A204.1 (cell line): ENCODE measurements around the gene USP7.
"Not testable (repeated sequence)": the region's sequence is repeated elsewhere in the genome, so short reads cannot be mapped to it uniquely, and the experiment has no call there.

ENCODE experiments used
- FAIRE-seq: peaks from 2 replicates; lab custom pipeline; 2012; peaks lifted over from hg19 to GRCh38; lab: Jason Lieb, UNC

USP7 gene

DNA sequence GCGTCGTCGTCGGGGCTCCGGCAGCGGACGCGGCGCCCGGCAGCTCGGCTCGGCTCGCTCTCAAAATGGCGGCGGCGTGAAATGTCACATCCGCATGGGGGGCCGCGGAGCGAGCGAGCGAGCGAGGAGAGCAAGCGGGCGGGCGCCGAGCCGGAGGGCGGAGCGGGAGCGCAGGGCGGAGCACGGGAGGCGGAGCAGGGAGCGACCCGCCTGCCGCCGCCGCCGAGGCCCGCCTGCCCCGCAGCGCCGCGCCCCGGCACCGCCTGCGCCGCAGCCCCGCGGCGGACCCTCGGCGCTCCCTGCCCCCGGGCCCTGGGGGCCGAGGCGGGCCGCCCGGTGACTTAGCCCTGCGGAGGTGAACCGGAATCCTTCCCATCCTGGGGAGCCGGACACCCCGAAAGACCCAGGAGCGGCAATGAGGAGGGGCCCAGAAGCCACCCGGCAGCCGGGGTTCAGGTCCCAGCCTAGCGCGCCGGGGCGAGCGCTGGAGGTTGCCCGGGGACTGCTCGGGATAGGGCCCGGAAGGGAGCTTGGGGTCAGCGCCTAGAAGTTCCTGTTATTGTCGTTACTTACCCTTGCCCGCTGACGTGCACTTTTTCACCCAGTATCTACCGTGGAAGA, at the start of gene USP7:
TSS of gene USP7 (minus strand) at position 86 of the 621 bp plus-strand sequence. CDS start 621 bp downstream, outside the sequence.
- no peak for FAIRE-seq

DNA sequence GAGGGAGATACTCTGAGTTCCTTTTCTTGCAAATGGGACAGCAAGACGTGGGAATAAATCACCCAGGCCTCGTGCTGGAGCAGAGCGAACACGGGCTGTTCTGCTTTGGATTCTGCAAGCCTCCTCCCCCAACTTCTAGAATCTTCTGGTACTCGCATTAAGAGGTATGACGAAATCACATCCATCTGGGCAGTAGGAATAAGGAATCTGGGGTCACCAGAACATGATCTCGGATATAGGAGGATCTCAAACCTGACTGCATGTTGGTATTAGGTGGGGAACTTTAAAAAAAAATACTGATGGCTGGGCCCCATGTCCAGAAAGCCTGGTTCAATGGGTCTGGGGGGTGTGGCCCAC, 49.8 kb upstream of the USP7 start:
- no peak for FAIRE-seq

DNA sequence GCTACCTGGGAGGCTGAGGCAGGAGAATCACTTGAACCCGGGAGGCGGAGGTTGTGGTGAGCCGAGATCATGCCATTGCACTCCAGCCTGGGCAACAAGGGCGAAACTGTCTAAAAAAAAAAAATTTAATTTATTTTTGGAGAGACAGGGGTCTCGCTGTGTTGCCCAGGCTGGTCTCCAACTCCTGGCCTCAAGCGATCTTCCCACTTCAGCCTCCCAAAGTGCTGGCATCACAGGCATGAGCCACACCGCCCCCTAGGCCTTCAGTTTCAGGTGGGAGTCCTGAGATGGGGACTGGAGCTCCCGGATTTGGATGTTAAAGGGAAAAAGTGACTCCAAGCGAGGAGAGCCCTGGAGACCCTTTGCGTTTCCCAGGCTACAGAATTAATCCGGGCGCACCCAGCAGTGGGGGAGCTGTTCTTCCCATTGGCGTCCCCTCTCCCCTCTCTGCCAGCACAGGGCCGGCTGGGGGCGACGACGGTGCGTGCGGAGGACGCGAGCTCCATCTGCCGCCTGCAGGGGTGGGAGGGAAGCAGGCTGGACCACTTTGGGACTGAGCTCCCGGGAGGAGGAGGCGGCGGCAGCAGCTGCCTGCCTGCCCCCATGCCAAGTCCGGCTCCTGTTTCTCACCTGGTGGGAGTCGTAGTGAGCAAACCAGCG, 49.3 kb upstream of the USP7 start:
- FAIRE-seq = no peak

DNA sequence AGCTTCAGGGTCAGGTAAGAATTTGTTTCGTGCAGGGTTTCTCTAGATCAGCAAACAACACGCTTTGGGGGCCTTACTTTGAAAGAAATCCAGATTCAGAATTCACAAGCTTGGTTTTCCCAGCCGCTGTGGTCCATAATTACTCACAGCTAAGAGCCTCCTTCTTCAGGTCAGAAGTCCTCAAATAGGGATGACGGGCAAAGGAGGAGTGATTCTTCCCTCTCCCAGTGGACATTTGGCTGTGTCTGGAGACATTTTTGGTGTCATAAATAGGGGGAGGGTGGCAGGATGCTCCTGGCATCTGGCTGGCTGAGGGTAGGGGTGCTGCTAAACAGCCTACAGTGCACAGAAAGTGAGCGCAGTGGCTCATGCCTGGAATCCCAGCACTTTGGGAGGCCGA, 48.6 kb upstream of the USP7 start:
- no peak for FAIRE-seq

DNA sequence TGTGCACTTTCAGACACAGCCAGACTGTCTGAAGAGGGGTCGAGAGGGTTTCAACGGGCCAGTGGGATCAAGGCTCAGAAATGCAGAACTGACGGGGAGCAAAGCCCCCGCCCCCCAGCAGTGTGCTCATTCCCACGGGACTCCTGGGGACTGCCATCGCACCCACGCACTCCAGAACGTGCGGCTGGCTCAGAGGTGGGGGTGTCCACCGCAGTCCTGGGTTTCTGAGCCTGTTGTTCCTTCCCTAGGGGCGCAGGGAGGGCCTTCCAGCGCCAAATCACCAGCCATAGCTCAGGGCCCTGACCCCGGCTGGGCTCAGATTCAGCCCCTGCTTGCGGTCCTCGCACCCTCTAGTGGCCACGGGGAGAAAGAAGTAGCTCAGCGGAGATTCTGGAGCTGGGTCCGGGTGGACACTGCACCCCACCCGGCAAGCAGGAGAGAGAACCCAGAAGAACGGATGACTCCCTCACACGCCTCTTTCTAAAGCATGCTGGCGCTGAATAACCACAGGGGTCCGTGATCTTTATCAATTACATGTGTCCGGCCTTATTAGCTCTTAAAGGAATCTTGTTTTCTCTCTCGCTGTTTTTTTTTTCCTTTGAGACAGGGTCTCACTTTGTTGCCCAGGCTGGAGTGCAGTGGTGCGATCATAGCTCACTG, 45.0 kb upstream of the USP7 start:
- no peak for FAIRE-seq

DNA sequence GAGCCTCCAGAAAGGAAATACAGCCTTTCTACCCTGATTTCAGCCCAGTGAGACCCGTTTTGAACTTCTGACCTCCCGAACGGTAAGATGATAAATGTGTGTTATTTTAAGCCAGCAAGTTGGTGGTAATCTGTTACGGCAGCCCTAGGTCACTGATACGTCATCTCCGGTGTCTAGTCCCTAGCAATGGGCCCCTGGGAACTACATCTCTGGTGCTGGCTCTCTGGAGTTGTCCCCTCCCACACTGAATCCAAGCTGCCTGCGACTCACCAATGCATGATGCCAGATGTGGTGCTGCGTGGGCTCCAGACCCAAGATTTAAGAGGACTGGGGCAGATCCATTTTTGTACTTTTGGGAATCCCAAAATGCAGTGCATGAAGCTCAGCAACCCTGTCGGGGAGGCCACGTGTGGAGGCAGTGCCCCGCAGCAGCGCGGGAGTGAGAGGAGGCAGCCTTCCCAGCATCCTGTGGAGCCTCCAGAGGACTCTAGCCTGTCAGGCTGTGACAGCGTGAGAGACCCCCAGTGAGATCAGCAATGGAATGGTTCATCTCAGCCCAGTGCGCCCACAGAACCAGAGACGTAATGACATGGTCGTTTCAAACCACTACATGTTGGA, 43.6 kb upstream of the USP7 start:
- no peak for FAIRE-seq

DNA sequence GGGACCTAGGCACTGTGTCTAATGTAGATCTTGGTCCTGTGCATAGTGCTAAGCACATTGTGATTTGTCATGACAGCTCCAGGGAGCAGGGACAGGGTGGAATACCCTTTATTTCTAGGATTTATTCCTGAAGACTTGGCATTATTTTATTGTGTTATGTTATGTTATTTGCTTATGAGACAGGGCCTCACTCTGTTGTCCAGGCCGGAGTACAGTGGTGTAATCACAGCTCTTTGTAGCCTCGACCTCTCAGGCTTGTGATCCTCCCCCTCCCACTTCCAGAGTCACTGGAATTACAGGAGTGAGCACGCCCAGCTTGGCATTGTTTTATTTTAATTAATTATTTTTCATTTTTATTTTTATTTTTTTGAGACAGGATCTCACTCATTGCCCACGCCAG, 40.5 kb upstream of the USP7 start:
- no peak for FAIRE-seq

DNA sequence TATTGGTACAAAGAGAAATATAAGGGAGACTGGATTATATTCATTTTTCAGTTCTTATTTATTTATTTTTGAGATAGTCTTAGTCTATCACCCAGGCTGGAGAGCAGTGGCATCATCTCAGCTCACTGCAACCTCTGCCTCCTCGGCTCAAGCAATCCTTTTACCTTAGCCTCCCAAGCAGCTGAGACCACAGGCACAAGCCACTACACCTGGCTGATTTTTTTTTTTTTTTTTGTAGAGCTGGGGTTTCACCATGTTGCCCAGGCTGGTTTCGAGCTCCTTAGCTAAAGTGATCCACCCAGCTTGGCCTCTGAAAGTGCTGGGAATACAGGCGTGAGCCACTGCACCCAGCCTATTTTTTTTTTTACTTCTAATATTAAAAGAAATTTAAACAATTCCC, 40.1 kb upstream of the USP7 start:
- no peak for FAIRE-seq

DNA sequence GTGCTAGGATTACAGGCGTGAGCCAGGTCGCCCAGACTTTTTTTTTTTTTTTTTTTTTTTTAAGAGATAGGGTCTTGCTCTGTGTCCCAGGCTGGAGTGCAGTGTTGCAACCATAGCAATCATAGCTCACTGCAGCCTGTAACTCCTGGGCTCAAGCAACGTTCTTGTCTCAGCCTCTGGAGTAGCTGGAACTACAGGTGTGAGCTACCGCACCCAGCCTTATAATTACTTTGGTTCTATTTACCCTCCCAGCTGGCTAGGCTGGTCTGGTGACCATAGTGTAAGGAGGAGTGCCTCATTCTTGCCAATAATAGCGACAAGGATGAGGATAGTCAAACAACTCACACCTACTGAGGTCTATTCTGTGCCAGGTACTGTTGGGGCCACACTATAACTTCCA, 39.6 kb upstream of the USP7 start:
- no peak for FAIRE-seq

DNA sequence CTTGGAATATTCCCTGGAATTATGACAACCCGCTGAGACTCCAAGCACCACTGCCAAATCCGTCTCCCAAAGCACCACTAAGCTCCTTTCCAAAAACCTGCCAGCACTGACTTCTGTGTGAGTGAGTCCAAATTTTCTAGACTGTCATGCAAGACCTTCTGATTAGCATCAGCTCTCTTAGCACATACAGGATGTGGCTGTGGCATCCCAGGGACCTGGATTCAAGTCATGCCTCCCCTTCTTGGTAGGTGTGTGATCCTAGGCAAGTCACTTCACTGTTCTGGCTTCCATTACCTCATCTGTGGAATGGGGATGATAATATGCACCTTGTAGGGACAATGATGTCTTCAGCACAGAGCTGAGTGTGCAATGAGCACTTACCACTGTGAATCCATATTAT, 38.3 kb upstream of the USP7 start:
- no peak for FAIRE-seq

DNA sequence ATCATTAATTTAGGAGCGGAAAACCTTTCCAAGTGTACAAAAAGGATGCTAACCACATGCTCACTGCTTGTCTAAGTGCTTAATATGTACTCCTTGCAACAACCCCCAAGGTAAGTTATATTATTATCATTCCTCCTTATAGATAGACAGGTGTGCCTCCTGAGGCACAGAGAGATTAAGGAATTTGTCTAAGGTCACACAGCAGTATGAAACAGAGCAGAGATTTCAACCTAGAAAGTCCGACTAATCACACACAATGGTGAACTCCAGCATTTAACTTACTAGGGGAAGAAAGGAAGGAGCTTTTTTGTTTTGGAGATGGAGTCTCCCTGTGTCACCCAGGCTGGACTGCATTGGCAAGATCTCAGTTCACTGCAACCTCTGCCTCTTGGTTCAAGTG, 37.0 kb upstream of the USP7 start:
- no peak for FAIRE-seq

DNA sequence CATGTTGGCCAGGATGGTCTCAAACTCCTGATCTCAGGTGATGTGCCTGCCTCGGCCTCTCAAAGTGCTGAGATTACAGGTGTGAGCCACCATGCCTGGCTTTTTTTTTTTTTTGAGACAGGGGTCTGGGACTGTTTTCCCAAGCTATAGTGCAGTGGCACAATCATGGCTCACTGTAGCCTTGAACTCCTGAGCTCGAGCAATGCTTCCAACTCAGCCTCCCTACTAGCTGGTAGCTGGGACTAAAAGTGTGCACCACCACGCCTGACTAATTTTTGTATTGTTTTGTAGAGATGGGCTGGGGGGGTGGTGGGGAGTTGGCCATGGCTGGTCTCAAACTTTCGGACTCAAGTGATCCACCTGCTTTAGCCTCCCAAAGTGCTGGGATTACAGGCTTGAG, 36.1 kb upstream of the USP7 start:
- FAIRE-seq = no peak

DNA sequence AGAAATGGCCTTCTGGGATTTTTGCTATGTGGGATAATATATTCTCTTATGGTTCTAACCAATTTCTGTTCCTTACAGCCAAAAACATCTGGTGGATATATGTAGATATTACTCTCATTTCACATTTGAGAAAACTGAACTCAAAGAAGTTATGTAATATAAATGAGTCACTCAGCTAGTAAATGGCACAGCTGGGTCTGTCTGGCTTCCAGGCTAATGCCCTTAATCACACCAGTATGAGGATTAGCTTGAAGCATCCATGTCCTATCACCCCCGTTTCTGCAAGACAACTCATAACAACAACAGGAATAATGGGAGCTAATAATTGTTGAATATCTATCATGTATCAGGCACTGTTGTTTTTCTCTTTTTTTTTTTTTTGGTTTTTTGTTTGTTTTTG, 34.4 kb upstream of the USP7 start:
- no peak for FAIRE-seq

DNA sequence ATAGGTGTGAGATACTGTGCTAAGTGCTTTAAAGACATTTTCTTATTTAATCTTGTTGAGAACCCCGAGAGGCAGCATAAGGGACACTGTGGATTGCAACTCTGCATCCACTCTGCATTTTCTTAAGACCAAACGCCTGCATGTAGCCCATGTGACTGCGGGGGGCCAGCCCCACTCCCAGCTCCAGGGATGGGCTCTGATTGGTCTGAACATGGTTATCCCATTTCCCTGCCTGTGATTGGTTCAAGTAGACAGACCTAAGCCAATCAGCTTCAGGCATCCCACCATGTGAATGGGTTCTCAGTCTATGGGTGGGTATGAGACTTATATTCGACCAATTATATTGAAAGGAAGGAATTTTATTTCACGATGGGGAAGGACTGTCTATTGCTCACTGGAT, 33.2 kb upstream of the USP7 start:
- no peak for FAIRE-seq

DNA sequence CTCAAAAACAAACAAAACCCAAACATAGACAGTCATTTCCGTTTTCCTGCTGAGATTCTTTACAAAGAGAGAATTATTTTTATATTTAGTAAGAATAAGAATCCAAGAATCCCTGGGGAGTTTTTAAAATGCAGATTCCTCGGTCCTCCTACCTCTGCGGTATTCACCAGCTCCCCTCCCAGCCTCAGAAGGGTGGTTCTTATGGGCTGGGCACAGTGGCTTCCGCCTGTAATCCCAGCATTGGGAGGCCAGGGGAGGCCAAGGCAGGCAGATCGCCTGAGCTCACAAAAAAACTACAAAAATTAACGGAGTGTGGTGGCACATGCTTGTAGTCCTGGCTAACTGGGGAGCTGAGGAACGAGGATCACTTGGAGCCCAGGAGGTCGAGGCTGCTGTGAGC, 26.7 kb upstream of the USP7 start:
- FAIRE-seq = no peak

DNA sequence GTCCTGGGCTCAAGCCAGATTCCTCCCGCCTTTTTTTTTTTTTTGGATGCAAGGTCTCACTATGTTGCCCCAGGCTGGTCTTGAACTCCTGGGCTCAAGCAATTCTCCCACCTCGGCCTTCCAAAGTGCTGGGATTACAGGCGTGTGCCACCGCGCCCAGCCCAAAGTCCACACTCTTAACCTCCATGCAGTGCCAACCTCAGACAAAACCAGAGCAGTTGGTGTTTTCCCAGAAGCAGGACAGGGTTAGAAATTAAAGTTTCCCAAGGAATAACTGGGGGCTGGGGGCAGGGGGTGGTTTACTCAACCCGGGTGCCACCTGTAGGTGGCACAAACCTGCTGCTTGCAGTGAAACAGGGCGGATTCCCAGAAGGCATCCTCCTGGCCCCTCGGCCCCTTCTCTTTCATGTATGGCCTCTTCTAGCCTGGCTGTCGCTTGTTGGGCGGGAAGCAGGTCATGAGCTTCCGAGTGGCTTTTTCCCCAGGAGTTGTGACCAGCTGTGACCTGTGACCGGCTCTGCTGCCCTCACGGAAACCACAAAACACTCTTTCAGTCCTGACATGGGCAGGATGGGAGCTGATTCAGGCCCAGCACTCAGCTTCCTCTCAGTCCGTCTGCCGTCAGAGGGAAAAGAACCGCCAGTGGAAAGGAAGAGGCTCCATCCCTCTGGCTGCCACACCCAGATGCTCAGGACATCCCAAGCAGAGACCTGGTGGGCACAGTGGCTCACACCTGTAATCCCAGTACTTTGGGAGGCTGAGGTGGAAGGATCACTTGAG, 25.6 kb upstream of the USP7 start:
- no peak for FAIRE-seq

DNA sequence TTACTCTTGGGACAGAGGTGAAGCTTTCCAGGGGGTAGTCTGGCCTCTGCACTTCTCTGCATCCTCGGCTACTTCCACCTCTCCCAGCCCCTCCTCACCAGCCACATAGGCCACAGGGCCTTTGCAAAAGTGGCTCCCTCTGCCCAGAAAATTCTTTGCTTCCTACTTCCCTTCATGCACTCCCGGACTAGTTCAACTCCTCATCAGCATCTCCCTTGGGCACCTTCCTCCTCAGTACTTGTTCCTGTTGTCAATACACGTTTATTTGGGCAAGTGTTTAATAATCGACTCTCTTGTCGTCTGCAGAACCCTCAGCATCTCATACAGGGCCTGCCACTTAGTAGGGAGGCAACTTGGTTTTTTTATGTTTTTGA, 23.1 kb upstream of the USP7 start:
- no peak for FAIRE-seq

DNA sequence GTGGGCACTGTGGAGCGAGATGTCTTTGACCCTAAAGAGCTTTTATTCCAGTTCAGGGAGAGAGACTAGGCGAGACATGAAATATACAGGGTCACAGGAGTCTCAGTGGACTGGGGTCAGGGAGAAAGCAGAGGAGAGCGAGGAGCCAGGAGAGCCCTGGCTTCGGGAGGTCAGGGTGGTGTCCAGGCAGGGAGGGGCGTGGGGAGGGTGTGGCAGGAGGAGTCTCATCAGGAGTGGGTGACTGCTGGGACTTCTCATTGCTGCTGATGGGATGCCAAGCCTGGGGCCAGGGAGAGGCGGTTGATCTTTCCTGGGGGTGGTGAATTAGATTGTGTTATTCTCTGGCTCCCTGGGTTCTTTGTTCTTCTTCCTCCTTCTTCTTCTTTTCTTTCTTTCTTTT, 22.4 kb upstream of the USP7 start:
- no peak for FAIRE-seq

DNA sequence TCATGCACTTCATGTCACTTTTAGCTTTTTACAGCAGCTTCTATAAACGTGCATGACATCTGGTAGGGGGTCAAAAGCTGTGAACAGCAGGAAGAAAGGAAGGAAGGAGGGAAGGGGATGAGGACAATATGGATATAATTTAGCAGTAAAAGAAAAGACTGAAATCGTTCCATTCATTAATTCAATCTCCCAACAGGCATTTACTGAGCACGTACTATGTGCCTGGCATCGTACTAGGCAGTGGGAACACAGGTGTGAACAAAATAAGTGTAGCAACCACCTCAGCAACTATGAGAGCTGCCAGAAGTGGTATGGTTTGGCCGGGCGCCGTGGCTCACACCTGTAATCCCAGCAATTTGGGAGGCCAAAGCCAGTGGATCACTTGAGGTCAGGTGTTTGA, 19.1 kb upstream of the USP7 start:
- FAIRE-seq = no peak

DNA sequence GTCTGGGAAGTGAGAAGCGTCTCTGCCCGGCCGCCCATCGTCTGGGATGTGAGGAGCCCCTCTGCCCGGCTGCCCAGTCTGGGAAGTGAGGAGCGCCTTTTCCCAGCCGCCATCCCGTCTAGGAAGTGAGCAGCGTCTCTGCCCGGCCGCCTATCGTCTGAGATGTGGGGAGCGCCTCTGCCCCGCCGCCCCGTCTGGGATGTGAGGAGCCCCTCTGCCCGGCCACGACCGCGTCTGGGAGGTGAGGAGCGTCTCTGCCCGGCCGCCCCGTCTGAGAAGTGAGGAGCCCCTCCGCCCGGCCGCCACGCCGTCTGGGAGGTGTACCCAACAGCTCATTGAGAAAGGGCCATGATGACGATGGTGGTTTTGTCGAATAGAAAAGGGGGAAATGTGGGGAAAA, 18.2 kb upstream of the USP7 start:
- FAIRE-seq = not testable (repeated sequence)

DNA sequence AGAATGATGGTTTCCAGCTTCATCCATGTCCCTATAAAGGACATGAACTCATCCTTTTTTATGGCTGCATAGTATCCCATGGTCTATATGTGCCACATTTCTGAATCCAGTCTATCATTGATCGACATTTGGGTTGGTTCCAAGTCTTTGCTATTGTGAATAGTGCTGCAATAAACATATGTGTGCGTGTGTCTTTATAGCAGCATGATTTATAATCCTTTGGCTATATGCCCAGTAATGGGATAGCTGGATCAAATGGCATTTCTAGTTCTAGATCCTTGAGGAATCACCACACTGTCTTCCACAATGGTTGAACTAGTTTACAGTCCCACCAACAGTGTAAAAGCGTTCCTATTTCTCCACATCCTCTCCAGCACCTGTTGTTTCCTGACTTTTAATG, 12.5 kb upstream of the USP7 start:
- FAIRE-seq = not testable (repeated sequence)

DNA sequence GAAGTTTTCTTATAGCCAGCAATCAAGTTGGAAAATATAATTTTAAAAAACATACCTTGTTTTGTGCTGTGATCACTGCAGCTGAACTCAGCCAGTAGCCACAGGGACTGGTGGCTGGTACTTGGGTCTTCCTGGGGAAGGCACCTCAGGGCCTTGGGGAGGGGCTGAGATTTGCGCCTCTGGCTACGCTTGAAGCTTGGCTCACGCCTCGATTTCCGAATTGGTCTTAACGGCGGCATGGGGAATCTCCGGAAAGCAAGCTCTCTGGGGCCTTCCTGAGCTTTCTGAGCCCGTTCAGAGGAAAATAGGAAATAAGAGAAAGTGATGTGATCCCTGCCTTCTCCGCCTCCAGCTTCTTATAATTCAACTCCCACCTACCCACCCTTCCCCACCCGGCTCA, 11.3 kb upstream of the USP7 start:
- no peak for FAIRE-seq
